GM13976 (cell line): ENCODE measurements around the gene KIAA1586.

ENCODE experiments used
- DNase-seq: peaks from one replicate; pipeline ENCODE4 v3.0.0; 2012; ENCODE audit warnings: low spot score
- CTCF ChIP-seq: IDR thresholded peaks from 2 replicates; pipeline ENCODE4 v1.5.1; 2012; ENCODE audit warnings: borderline replicate concordance, mild to moderate bottlenecking; ENCODE audit not compliant: insufficient read depth; ENCODE audit errors: extremely low read depth, missing control alignments, control extremely low read depth
- in situ Hi-C: fragments of 300-500 bp; cut with MboI; formaldehyde crosslinking; loops from one replicate; pipeline ENCODE4 v1.12.0; 2022; ENCODE audit warnings: low sequenced_read_pairs, mixed read lengths, inconsistent platforms; ENCODE audit not compliant: unreplicated experiment

The KIAA1586 gene

GRCh38 chr6:57097596-57097995, 51.1 kb downstream of the KIAA1586 start:
- in situ Hi-C loops, result no loop called here
- DNase-seq, result no peak
- no peak for TF ChIP-seq CTCF

GRCh38 chr6:57102976-57103375, 56.5 kb downstream of the KIAA1586 start:
- in situ Hi-C loops, result no loop called here
- no peak for DNase-seq
- no peak for TF ChIP-seq CTCF

- TF ChIP-seq CTCF, result no peak
- in situ Hi-C loops, result no loop called here
- no peak for DNase-seq
Measured at GRCh38 chr6:57104336-57104735, 57.8 kb downstream of the KIAA1586 start.
